Activated B cell treated with CpG ODN at 0.5 μM for 24 hours (primary cell): ENCODE data around the gene ELP5. TPM values are rescaled to one million over a fixed set of nuclear protein-coding genes. Genes with fewer than 3 reads are reported as not detected.

Experiments
- ATAC-seq: fragments of 200-7000 bp; cut with Tn5 transposase; one replicate; pipeline ENCODE4 v1.10.0; 2021; ENCODE audit warnings: low read depth, mild to moderate bottlenecking, moderate library complexity
- CTCF ChIA-PET: fragments of 350-600 bp; sonication (Branson Sonifier 250); formaldehyde crosslinking; loops from one replicate; lab custom pipeline; 2021; ENCODE audit warnings: antibody characterized with exemption; lab: Charles Lee
- POLR2A ChIA-PET: fragments of 350-600 bp; sonication (Branson Sonifier 250); formaldehyde crosslinking; loops from one replicate; lab custom pipeline; 2021; ENCODE audit warnings: antibody characterized with exemption; lab: Charles Lee
- DNase-seq: peaks from one replicate; pipeline ENCODE4 v3.0.0; 2022
- H3K27ac Mint-ChIP-seq: one replicate; pipeline ENCODE4 v1.8.0; 2020; ENCODE audit warnings: mixed read lengths
- H3K27me3 Mint-ChIP-seq: one replicate; pipeline ENCODE4 v1.8.0; 2021; ENCODE audit warnings: mixed read lengths
- H3K36me3 Mint-ChIP-seq: one replicate; pipeline ENCODE4 v1.8.0; 2021; ENCODE audit warnings: low read depth, mixed read lengths
- H3K4me1 Mint-ChIP-seq: one replicate; pipeline ENCODE4 v1.8.0; 2021; ENCODE audit warnings: mixed read lengths
- H3K4me3 Mint-ChIP-seq: one replicate; pipeline ENCODE4 v1.8.0; 2020; ENCODE audit warnings: mild to moderate bottlenecking, mixed read lengths
- H3K9me3 Mint-ChIP-seq: one replicate; pipeline ENCODE4 v1.8.0; 2020; ENCODE audit warnings: mixed read lengths
- CTCF ChIP-seq: fragments of 200-600 bp; IDR thresholded peaks from one replicate; pipeline ENCODE4 v1.8.0; 2022; ENCODE audit warnings: antibody characterized with exemption, mild to moderate bottlenecking
- intact Hi-C: fragments of 100-400 bp; cut with micrococcal nuclease; formaldehyde crosslinking; loops from one replicate; pipeline ENCODE4 v1.15.1; 2024
- total RNA-seq: library from RNA; stranded (reverse); gene quantifications from 2 replicates; pipeline ENCODE4 v1.2.3, GENCODE V29; 2022

ELP5 gene
- total RNA-seq, 1 donor from 2014 or later, result 49.2 TPM

GRCh38 chr17:7211491-7212273 is 40.3 kb upstream of the ELP5 start:
- ChIA-PET POLR2A (interaction anchor here (0.6 kb wide), 1 partner anchor 224 kb away, joined by 3 read pairs; no protein-coding TSS in a partner anchor), CTCF (no interaction called here)
- no peaks in the 10 kb centered on the region for H3K36me3 Mint-ChIP-seq
- no peaks in the 10 kb centered on the region for H3K27me3 Mint-ChIP-seq
- H3K4me1 Mint-ChIP-seq, result peaks cover 32% of the 10 kb centered on the region
- no peak for DNase-seq
- no peak overlapping the region for H3K27ac Mint-ChIP-seq
- no peak for TF ChIP-seq CTCF
- no peak for ATAC-seq
- H3K9me3 Mint-ChIP-seq, result no peaks in the 10 kb centered on the region
- H3K4me3 Mint-ChIP-seq, result no peak overlapping the region
- intact Hi-C loops, result loop anchor here (5.0 kb wide), 1 partner anchor 226 kb away; the partner anchor contains the start of genes FGF11 and TMEM102

- Mint-ChIP-seq H3K27ac (peak overlapping the region; percentile 94), H3K4me1 (peaks cover 47% of the 10 kb centered on the region), H3K27me3 (no peaks in the 10 kb centered on the region), H3K9me3 (no peaks in the 10 kb centered on the region), H3K36me3 (no peaks in the 10 kb centered on the region), H3K4me3 (peak overlapping the region; percentile 88)
- CTCF ChIA-PET, result interaction anchor here (0.7 kb wide), 1 partner anchor 46 kb away, joined by 3 read pairs; no protein-coding TSS in a partner anchor
- no peak for TF ChIP-seq CTCF
- DNase-seq (no peak), ATAC-seq (no peak)
- intact Hi-C loops, result loop anchor here (1.0 to 5.0 kb wide), 7 partner anchors 9 to 223 kb away; partner anchors contain the start of genes DVL2, EIF5A, ELP5 and FGF11
- POLR2A ChIA-PET, result interaction anchor here (0.6 to 2.7 kb wide), 9 partner anchors 8 to 1728 kb away, joined by 3 to 21 read pairs (median 4); partner anchors contain the start of genes GABARAP and PHF23
These were observed 38.1 kb upstream of the ELP5 start for GRCh38 chr17:7213895-7214299.

GRCh38 chr17:7214300-7215135 is 37.5 kb upstream of the ELP5 start:
- no peaks in the 10 kb centered on the region for H3K9me3 Mint-ChIP-seq
- DNase-seq (peak; percentile 98), ATAC-seq (peak; percentile 86)
- intact Hi-C loops, result loop anchor here (1.0 to 5.0 kb wide), 8 partner anchors 9 to 223 kb away; partner anchors contain the start of genes DVL2, EIF5A, ELP5 and FGF11
- H3K4me1 Mint-ChIP-seq, result peaks cover 53% of the 10 kb centered on the region
- H3K36me3 Mint-ChIP-seq, result no peaks in the 10 kb centered on the region
- TF ChIP-seq CTCF, result no peak
- peak overlapping the region; percentile 88 for H3K4me3 Mint-ChIP-seq
- ChIA-PET POLR2A (interaction anchor here (0.6 to 2.7 kb wide), 11 partner anchors 9 to 1729 kb away, joined by 3 to 21 read pairs (median 4); partner anchors contain the start of genes DVL2, GABARAP, PHF23 and TMEM256), CTCF (interaction anchor here (0.7 kb wide), 1 partner anchor 45 kb away, joined by 3 read pairs; no protein-coding TSS in a partner anchor)
- no peaks in the 10 kb centered on the region for H3K27me3 Mint-ChIP-seq
- peak overlapping the region; percentile 94 for H3K27ac Mint-ChIP-seq

- TF ChIP-seq CTCF, result no peak
- DNase-seq (no peak), ATAC-seq (no peak)
- peaks cover 56% of the 10 kb centered on the region for H3K4me1 Mint-ChIP-seq
- H3K27ac Mint-ChIP-seq, result peak overlapping the region; percentile 94
- CTCF ChIA-PET, result no interaction called here
- H3K27me3 Mint-ChIP-seq, result no peaks in the 10 kb centered on the region
- H3K4me3 Mint-ChIP-seq, result peak overlapping the region; percentile 88
- POLR2A ChIA-PET, result interaction anchor here (0.8 to 2.7 kb wide), 8 partner anchors 9 to 189 kb away, joined by 3 to 21 read pairs (median 4); partner anchors contain the start of genes DVL2, GABARAP, PHF23 and TMEM256
- H3K9me3 Mint-ChIP-seq, result no peaks in the 10 kb centered on the region
- H3K36me3 Mint-ChIP-seq, result peaks cover 2% of the 10 kb centered on the region
- intact Hi-C loops, result loop anchor here (1.0 to 5.0 kb wide), 2 partner anchors 82 to 137 kb away; partner anchors contain the start of gene KCTD11
These were observed 36.8 kb upstream of the ELP5 start for GRCh38 chr17:7215136-7215638.
